Measurements from ENCODE around the gene ATF2. TPM values are rescaled to one million over a fixed set of nuclear protein-coding genes. Genes with fewer than 3 reads are reported as not detected.
"Not testable (repeated sequence)": the region's sequence is repeated elsewhere in the genome, so short reads cannot be mapped to it uniquely, and the experiment has no call there.

ATF2 gene
- total RNA-seq, 1 donor from 2014 or later, result 59.7 TPM

- no peak overlapping the region for H3K4me3 Mint-ChIP-seq
- H3K9me3 Mint-ChIP-seq, result no peaks in the 10 kb centered on the region
- peaks cover 4% of the 10 kb centered on the region for H3K4me1 Mint-ChIP-seq (ENCODE audit: low read depth)
- no peaks in the 10 kb centered on the region for H3K27me3 Mint-ChIP-seq (ENCODE audit: insufficient read depth)
- intact Hi-C loops (cut with micrococcal nuclease), result loop anchor here (1.0 to 5.0 kb wide), 6 partner anchors 41 to 414 kb away; partner anchors contain the start of genes ATF2 and ATP5MC3
- peaks cover 36% of the 10 kb centered on the region for H3K36me3 Mint-ChIP-seq (ENCODE audit: low read depth)
- DNase-seq (ENCODE audit: low spot score), result no peak
- H3K27ac Mint-ChIP-seq, result peak overlapping the region; percentile 31
Observed at GRCh38 chr2:175111200-175111657, 56.8 kb downstream of the ATF2 start.

- intact Hi-C loops (cut with micrococcal nuclease); H3K9me3 Mint-ChIP-seq: not testable (repeated sequence)
Observed at GRCh38 chr2:175108091-175108490, 59.9 kb downstream of the ATF2 start.

GRCh38 chr2:175107146-175107545 lies 60.9 kb downstream of the ATF2 start:
- Mint-ChIP-seq H3K36me3 (ENCODE audit: low read depth) (peaks cover 30% of the 10 kb centered on the region), H3K27me3 (ENCODE audit: insufficient read depth) (no peaks in the 10 kb centered on the region), H3K9me3 (no peaks in the 10 kb centered on the region), H3K4me3 (no peak overlapping the region), H3K4me1 (ENCODE audit: low read depth) (peaks cover 4% of the 10 kb centered on the region), H3K27ac (no peak overlapping the region)
- intact Hi-C loops (cut with micrococcal nuclease), result no loop called here
- DNase-seq (ENCODE audit: low spot score), result no peak

More at GRCh38 chr2:175108091-175108490, 59.9 kb downstream of the ATF2 start:
- DNase-seq (ENCODE audit: low spot score); H3K4me3 Mint-ChIP-seq; H3K27ac Mint-ChIP-seq; H3K27me3 Mint-ChIP-seq (ENCODE audit: insufficient read depth); H3K4me1 Mint-ChIP-seq (ENCODE audit: low read depth): not testable (repeated sequence)
- H3K36me3 Mint-ChIP-seq (ENCODE audit: low read depth), result peaks cover 29% of the 10 kb centered on the region

- peaks cover 31% of the 10 kb centered on the region for H3K36me3 Mint-ChIP-seq (ENCODE audit: low read depth)
- no peak overlapping the region for H3K27ac Mint-ChIP-seq
- intact Hi-C loops (cut with micrococcal nuclease), result no loop called here
- H3K9me3 Mint-ChIP-seq, result no peaks in the 10 kb centered on the region
- no peaks in the 10 kb centered on the region for H3K4me1 Mint-ChIP-seq (ENCODE audit: low read depth)
- H3K27me3 Mint-ChIP-seq (ENCODE audit: insufficient read depth), result no peaks in the 10 kb centered on the region
- no peak overlapping the region for H3K4me3 Mint-ChIP-seq
- no peak for DNase-seq (ENCODE audit: low spot score)
Observed at GRCh38 chr2:175103191-175103590, 64.8 kb downstream of the ATF2 start.

GRCh38 chr2:175101514-175101913 lies 66.5 kb downstream of the ATF2 start:
- Mint-ChIP-seq H3K27ac (no peak overlapping the region), H3K9me3 (no peaks in the 10 kb centered on the region), H3K4me3 (no peak overlapping the region), H3K36me3 (ENCODE audit: low read depth) (peaks cover 23% of the 10 kb centered on the region), H3K4me1 (ENCODE audit: low read depth) (no peaks in the 10 kb centered on the region), H3K27me3 (ENCODE audit: insufficient read depth) (no peaks in the 10 kb centered on the region)
- DNase-seq (ENCODE audit: low spot score), result no peak
- intact Hi-C loops (cut with micrococcal nuclease), result no loop called here

GRCh38 chr2:175097297-175097696 lies 70.7 kb downstream of the ATF2 start:
- Mint-ChIP-seq H3K27ac (no peak overlapping the region), H3K36me3 (ENCODE audit: low read depth) (peaks cover 22% of the 10 kb centered on the region), H3K4me3 (no peak overlapping the region), H3K4me1 (ENCODE audit: low read depth) (no peaks in the 10 kb centered on the region), H3K27me3 (ENCODE audit: insufficient read depth) (no peaks in the 10 kb centered on the region), H3K9me3 (no peaks in the 10 kb centered on the region)
- no peak for DNase-seq (ENCODE audit: low spot score)
- intact Hi-C loops (cut with micrococcal nuclease), result no loop called here

GRCh38 chr2:175084117-175084516 lies 83.9 kb downstream of the ATF2 start:
- H3K9me3 Mint-ChIP-seq; H3K4me3 Mint-ChIP-seq; DNase-seq (ENCODE audit: low spot score); H3K4me1 Mint-ChIP-seq (ENCODE audit: low read depth); H3K27me3 Mint-ChIP-seq (ENCODE audit: insufficient read depth); H3K27ac Mint-ChIP-seq; intact Hi-C loops (cut with micrococcal nuclease): not testable (repeated sequence)
- H3K36me3 Mint-ChIP-seq (ENCODE audit: low read depth), result peaks cover 25% of the 10 kb centered on the region

GRCh38 chr2:175080479-175080878 lies 87.5 kb downstream of the ATF2 start:
- Mint-ChIP-seq H3K4me1 (ENCODE audit: low read depth) (peaks cover 4% of the 10 kb centered on the region), H3K27ac (no peak overlapping the region), H3K9me3 (peaks cover 4% of the 10 kb centered on the region), H3K27me3 (ENCODE audit: insufficient read depth) (no peaks in the 10 kb centered on the region), H3K4me3 (no peak overlapping the region), H3K36me3 (ENCODE audit: low read depth) (peaks cover 37% of the 10 kb centered on the region)
- intact Hi-C loops (cut with micrococcal nuclease), result no loop called here
- DNase-seq (ENCODE audit: low spot score), result no peak

- no peaks in the 10 kb centered on the region for H3K27me3 Mint-ChIP-seq (ENCODE audit: insufficient read depth)
- DNase-seq (ENCODE audit: low spot score), result no peak
- no peaks in the 10 kb centered on the region for H3K4me1 Mint-ChIP-seq (ENCODE audit: low read depth)
- H3K27ac Mint-ChIP-seq, result no peak overlapping the region
- no peaks in the 10 kb centered on the region for H3K9me3 Mint-ChIP-seq
- H3K36me3 Mint-ChIP-seq (ENCODE audit: low read depth), result peaks cover 36% of the 10 kb centered on the region
- intact Hi-C loops (cut with micrococcal nuclease), result no loop called here
- no peak overlapping the region for H3K4me3 Mint-ChIP-seq
Observed at GRCh38 chr2:175076272-175076671, 91.7 kb downstream of the ATF2 start.

GRCh38 chr2:175074478-175074877 lies 93.5 kb downstream of the ATF2 start:
- Mint-ChIP-seq H3K9me3 (no peaks in the 10 kb centered on the region), H3K27ac (no peak overlapping the region), H3K36me3 (ENCODE audit: low read depth) (peaks cover 37% of the 10 kb centered on the region), H3K27me3 (ENCODE audit: insufficient read depth) (no peaks in the 10 kb centered on the region), H3K4me1 (ENCODE audit: low read depth) (no peaks in the 10 kb centered on the region), H3K4me3 (no peak overlapping the region)
- intact Hi-C loops (cut with micrococcal nuclease), result no loop called here
- DNase-seq (ENCODE audit: low spot score), result no peak

- no peak overlapping the region for H3K27ac Mint-ChIP-seq
- H3K36me3 Mint-ChIP-seq (ENCODE audit: low read depth), result peaks cover 33% of the 10 kb centered on the region
- no peak for DNase-seq (ENCODE audit: low spot score)
- no peaks in the 10 kb centered on the region for H3K9me3 Mint-ChIP-seq
- H3K4me3 Mint-ChIP-seq, result no peak overlapping the region
- intact Hi-C loops (cut with micrococcal nuclease), result no loop called here
- H3K4me1 Mint-ChIP-seq (ENCODE audit: low read depth), result peaks cover 3% of the 10 kb centered on the region
- H3K27me3 Mint-ChIP-seq (ENCODE audit: insufficient read depth), result no peaks in the 10 kb centered on the region
Observed at GRCh38 chr2:175068534-175068933, 99.5 kb downstream of the ATF2 start.

GRCh38 chr2:175066411-175066810 lies 101.6 kb downstream of the ATF2 start:
- no peak overlapping the region for H3K4me3 Mint-ChIP-seq
- H3K36me3 Mint-ChIP-seq (ENCODE audit: low read depth), result peaks cover 29% of the 10 kb centered on the region
- no peaks in the 10 kb centered on the region for H3K9me3 Mint-ChIP-seq
- no peaks in the 10 kb centered on the region for H3K27me3 Mint-ChIP-seq (ENCODE audit: insufficient read depth)
- no peak overlapping the region for H3K27ac Mint-ChIP-seq
- DNase-seq (ENCODE audit: low spot score), result no peak
- peaks cover 18% of the 10 kb centered on the region for H3K4me1 Mint-ChIP-seq (ENCODE audit: low read depth)
- intact Hi-C loops (cut with micrococcal nuclease), result no loop called here

- Mint-ChIP-seq H3K9me3 (no peaks in the 10 kb centered on the region), H3K4me3 (no peak overlapping the region), H3K4me1 (ENCODE audit: low read depth) (peaks cover 20% of the 10 kb centered on the region), H3K27me3 (ENCODE audit: insufficient read depth) (no peaks in the 10 kb centered on the region), H3K27ac (no peak overlapping the region), H3K36me3 (ENCODE audit: low read depth) (peaks cover 24% of the 10 kb centered on the region)
- intact Hi-C loops (cut with micrococcal nuclease), result no loop called here
- DNase-seq (ENCODE audit: low spot score), result no peak
Observed at GRCh38 chr2:175064797-175065196, 103.2 kb downstream of the ATF2 start.

GRCh38 chr2:175063741-175064140 lies 104.3 kb downstream of the ATF2 start:
- no peak for DNase-seq (ENCODE audit: low spot score)
- intact Hi-C loops (cut with micrococcal nuclease), result no loop called here
- Mint-ChIP-seq H3K27ac (no peak overlapping the region), H3K36me3 (ENCODE audit: low read depth) (peaks cover 22% of the 10 kb centered on the region), H3K4me3 (no peak overlapping the region), H3K4me1 (ENCODE audit: low read depth) (peaks cover 20% of the 10 kb centered on the region), H3K27me3 (ENCODE audit: insufficient read depth) (no peaks in the 10 kb centered on the region), H3K9me3 (no peaks in the 10 kb centered on the region)

All from activated T-helper 1 cell treated with anti-CD3 and anti-CD28 coated beads, Interleukin-12 subunit alpha, Interleukin-12 subunit beta, Interleukin-2, Interleukin-4 antibody, amounts not matched to agents 30 ng/mL and 10 ng/mL and 1 ng/mL, durations not matched to agents 14 hours and 24 hours and 36 hours (primary cell).